GM10266 (cell line): ENCODE data around the gene GTF3C1.

ENCODE experiments used
- DNase-seq: peaks from one replicate; pipeline ENCODE4 v3.0.0; 2012; ENCODE audit errors: extremely low spot score
- TF ChIP-seq, protein P1 (sequence below): IDR thresholded peaks from 2 replicates; pipeline ENCODE4 v1.5.1; 2012; ENCODE audit warnings: mild to moderate bottlenecking, low read depth; ENCODE audit not compliant: control insufficient read depth, insufficient read depth; ENCODE audit errors: missing control alignments

Gene GTF3C1

DNA sequence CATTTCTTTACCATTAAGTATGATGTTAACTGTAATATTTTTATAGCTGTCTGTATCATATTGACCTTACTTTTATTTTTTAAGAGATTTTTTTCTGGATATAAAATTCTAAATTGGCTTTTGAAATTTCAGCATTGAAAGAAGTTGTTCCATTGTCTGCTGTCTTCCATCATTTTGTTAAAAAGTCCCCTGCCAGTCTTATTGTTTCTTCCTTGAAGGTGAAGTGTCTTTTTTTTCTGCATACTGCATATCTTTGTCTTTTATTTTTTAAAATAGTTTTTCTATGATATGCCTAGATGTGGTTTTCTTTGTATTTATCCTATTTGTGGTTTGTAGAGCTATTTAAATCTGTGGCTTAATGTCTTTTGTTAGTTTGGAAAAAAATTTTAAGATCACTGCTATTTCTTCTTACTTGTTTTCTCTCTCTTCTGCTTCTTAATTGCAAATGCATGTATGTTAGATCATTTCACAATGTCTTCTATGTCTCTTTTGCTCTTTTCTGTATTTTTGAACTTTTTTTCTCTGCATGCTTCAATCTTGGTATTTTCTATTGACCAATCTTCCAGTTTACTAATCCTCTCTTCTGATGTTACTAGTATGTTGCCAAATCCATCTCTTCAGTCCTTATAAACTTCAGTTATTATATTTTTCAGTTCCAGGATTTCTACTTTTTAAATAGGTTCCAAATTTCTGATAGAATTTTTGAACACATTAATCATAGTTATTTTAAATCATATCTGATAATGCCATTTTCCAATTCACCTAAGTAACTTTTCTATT lies 127.6 kb downstream of the GTF3C1 start:
- TF ChIP-seq, protein P1, sequence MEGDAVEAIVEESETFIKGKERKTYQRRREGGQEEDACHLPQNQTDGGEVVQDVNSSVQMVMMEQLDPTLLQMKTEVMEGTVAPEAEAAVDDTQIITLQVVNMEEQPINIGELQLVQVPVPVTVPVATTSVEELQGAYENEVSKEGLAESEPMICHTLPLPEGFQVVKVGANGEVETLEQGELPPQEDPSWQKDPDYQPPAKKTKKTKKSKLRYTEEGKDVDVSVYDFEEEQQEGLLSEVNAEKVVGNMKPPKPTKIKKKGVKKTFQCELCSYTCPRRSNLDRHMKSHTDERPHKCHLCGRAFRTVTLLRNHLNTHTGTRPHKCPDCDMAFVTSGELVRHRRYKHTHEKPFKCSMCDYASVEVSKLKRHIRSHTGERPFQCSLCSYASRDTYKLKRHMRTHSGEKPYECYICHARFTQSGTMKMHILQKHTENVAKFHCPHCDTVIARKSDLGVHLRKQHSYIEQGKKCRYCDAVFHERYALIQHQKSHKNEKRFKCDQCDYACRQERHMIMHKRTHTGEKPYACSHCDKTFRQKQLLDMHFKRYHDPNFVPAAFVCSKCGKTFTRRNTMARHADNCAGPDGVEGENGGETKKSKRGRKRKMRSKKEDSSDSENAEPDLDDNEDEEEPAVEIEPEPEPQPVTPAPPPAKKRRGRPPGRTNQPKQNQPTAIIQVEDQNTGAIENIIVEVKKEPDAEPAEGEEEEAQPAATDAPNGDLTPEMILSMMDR, result no peak
- DNase-seq, result no peak

DNA sequence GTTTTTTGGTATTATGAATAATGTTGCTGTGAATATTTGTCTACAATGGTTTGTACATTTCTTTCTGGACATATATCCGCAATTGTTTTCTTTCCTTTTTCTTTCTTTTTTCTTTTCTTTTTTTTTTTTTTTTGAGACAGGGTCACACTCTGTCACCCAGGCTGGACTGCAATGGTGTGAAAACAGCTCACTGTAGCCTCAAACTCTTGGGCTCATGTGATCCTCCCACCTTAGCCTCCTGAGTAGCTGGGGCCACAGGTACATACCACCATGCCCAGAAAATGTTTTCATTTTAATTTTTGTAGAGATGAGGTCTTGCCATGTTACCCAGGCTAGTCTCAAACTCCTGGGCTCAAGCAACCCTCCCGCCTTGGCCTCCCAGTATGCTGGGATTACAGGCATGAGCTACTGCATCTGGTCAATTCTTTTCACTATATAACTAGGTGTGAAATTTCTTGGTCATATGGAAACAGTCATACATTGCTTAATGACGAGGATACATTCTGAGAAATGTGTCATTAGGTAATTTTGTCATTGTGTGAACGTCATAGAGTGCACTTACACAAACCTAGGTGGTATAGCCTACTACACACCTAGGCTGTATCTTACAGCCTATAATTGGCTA lies 132.6 kb downstream of the GTF3C1 start:
- TF ChIP-seq, protein P1, result no peak
- no peak for DNase-seq

DNA sequence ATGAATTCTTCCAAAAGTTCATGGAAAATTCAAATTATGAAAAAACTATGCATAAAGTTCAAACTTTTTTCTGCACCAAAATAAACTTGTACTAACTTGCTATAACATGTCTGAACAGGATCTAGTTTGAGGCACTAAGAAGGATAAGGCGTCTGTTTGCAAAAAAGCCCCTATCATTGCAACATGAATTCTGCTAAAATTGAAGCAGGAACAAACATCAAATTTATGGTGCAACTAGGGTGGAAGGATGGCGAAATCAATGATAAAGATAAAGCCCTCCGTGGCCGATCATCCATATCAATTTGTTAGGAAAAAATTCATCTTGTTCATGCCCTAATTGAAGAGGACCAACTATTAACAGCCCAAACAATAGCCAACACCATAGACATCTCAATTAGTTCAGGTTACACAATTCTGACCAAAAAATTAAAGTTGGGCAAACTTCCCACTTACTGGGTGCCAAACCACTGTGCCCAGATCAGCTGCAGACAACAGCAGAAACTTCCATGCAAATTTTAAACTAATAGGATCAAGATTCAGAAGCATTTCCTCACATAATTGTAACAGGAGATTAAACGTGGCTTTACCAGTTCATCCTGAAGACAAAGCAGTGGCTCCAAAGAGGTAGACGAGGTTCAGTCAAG lies 134.8 kb downstream of the GTF3C1 start:
- no peak for DNase-seq
- TF ChIP-seq, protein P1, result no peak

DNA sequence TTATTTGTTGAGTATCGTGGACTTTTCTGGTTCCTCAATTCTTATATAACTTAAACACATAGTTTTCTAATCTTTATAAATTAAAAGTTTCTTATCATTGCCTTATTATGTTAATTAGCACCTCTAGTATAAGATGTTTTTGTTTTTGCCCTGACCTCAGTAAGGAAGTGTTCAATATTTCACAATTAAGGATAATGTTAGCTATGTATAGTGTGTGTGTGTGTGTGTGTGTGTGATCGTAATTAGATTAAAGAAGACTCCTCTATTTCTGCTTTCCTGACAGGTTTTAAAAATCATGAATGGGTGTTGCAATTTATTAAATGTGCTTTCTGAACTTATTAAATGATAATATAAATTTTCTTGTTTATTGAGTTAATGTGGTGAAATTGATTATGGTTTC lies 135.8 kb downstream of the GTF3C1 start:
- no peak for DNase-seq
- TF ChIP-seq, protein P1, result no peak

DNA sequence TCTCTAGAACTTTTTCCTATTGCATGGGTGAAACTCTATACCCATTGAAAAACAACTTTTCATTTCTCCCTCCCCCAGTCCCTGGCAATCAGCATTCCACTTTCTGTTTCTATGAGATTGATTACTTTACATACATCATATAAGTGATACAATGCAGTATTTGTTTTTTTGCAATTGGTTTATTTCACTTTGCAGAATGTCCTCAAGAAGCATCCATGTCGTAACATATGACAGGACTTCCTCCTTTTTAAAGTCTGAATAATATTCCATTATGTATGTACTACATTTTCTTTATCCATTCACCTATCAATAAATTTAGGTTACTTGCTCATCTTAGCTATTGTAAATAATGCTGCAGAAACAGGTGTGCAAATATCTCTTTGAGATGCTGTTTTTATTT lies 139.0 kb downstream of the GTF3C1 start:
- no peak for DNase-seq
- TF ChIP-seq, protein P1, result no peak
